Pons (tissue), 1 donor: ENCODE results near the gene USP19.

Experiments
- DNase-seq: peaks from one replicate; pipeline ENCODE4 v3.0.0-alpha.2; 2016; ENCODE audit warnings: low spot score

USP19 gene, protein sequence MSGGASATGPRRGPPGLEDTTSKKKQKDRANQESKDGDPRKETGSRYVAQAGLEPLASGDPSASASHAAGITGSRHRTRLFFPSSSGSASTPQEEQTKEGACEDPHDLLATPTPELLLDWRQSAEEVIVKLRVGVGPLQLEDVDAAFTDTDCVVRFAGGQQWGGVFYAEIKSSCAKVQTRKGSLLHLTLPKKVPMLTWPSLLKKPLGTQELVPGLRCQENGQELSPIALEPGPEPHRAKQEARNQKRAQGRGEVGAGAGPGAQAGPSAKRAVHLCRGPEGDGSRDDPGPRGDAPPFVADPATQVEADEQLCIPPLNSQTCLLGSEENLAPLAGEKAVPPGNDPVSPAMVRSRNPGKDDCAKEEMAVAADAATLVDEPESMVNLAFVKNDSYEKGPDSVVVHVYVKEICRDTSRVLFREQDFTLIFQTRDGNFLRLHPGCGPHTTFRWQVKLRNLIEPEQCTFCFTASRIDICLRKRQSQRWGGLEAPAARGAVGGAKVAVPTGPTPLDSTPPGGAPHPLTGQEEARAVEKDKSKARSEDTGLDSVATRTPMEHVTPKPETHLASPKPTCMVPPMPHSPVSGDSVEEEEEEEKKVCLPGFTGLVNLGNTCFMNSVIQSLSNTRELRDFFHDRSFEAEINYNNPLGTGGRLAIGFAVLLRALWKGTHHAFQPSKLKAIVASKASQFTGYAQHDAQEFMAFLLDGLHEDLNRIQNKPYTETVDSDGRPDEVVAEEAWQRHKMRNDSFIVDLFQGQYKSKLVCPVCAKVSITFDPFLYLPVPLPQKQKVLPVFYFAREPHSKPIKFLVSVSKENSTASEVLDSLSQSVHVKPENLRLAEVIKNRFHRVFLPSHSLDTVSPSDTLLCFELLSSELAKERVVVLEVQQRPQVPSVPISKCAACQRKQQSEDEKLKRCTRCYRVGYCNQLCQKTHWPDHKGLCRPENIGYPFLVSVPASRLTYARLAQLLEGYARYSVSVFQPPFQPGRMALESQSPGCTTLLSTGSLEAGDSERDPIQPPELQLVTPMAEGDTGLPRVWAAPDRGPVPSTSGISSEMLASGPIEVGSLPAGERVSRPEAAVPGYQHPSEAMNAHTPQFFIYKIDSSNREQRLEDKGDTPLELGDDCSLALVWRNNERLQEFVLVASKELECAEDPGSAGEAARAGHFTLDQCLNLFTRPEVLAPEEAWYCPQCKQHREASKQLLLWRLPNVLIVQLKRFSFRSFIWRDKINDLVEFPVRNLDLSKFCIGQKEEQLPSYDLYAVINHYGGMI (N-terminal part only)

DNA sequence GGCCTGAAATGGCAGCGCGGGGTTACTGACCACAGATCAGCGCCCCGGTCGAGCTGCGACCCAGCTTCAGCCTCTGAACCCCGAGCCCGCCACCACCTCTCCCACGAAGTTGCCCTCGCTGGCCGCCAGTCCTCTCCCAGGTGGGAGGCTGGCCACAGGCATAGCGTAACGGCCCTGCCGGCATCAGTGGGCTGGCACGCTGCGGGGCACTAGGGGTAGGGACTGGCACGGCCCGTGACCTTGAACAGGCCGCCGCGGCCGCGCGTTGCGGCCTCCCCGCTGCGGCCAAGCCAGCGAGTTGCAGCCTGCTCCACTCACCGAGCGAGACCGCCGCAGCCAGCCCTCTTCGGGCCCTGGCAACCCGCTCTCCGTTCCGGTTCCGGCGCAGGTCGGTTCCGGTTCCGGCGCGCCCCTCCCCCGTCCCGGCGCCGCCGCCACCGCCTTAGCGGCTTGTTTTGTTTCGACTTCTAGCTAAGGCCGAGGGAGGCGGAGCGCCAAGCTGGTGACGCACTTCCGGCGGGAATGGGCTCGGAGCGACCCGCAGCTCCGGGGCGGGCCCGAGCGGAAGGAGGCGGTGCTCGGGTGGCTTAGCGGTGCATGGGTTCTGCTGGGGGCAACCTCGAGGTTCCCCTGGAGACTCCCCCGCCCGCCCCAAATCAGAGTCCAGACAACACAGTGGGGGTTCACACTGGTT is at the start of gene USP19:
Gene USP19, minus strand, starts transcription at position 386 of the 694 bp plus-strand sequence. CDS start 1,678 bp downstream, outside the sequence.
- DNase-seq = peak; percentile 93

DNA sequence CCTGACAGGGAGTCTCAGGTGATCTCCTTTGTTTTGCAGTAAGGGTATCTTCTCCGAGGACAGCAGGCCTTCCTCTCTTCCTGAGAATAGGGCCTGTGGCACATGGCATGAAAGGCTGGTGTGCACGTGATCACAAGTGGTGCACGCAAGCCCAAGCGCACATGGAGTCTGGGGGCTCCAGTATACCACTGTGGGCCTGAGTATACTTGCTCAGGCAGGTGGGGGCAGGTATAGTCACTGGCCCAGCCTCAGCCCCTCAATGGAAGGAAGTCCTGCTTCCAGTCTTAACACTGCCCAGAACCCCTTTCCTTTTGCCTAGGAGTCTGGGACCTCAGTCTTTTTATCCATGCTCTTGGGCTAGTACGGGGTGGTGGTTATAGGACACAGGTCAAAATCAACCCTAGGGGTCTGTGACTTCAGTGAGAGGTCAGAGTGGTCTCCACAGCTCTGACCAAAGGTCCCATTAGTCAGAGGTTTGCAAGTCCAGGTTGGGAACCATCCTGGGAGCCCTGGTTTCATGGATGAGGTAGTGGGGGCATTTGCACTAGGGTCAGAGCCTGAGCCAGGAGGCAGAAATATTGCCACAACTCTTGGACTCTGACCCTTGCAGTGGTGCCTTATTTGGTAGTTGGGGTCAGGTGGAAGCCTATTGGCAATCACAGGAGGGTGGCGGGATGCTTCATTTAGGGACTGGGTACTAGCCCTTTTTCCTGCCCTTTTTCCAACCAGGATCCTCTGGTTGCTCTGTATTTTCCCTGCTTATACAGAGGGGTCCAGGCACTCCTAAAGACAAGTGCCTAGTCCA is 46.3 kb upstream of the USP19 start:
- no peak for DNase-seq

DNA sequence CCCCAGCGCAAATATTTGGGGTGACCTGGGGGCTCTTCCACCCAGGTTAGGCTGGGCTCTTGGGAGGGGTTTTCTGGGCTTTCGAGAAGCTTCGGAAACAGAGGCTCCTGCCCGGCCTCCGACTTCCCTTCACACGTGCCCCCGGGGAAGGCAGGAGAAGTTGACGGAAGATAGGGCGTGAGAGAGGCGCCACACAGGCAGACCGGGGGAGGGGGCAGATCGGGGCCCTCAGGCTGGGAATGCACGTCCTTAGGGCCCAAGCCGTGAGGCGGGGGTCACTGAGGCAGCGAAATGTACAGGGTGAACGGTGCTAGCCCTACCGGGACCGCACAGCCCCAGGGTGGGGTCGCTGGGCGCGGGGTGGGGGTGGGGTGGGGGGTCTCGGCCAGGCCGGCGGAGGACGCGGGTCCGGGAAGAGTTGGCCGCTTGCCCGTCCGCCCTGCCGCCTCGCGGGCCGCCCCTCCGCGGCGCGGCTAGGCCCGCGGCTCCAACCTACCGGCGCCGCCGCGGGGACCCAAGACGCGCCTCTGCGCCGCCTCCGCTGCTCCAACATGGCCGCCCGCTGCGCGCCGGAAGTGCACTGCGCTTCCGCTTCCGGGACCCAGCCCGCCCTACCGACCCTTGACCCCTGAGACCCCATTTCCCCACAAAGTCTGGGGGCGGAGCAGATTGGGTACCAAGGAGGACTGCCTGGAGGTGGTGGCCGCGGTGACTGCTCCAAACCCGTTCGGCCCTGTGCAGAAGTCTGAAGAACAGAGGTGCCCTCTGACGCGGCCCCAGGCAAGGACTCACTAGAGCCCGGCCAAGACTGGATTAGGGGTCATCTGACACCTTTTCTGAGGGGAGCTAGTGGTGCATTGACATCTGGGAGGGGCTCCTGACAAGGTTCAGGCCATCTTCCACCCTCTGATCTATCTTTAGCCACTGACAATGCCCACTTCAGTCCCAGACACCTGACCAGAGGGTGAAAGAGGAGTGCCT is 45.4 kb upstream of the USP19 start, which contains the start of gene CCDC71:
Gene CCDC71, minus strand, starts transcription at position 561 of the 981 bp plus-strand sequence. CDS start 2,123 bp downstream, outside the sequence.
- peak; percentile 28 for DNase-seq

DNA sequence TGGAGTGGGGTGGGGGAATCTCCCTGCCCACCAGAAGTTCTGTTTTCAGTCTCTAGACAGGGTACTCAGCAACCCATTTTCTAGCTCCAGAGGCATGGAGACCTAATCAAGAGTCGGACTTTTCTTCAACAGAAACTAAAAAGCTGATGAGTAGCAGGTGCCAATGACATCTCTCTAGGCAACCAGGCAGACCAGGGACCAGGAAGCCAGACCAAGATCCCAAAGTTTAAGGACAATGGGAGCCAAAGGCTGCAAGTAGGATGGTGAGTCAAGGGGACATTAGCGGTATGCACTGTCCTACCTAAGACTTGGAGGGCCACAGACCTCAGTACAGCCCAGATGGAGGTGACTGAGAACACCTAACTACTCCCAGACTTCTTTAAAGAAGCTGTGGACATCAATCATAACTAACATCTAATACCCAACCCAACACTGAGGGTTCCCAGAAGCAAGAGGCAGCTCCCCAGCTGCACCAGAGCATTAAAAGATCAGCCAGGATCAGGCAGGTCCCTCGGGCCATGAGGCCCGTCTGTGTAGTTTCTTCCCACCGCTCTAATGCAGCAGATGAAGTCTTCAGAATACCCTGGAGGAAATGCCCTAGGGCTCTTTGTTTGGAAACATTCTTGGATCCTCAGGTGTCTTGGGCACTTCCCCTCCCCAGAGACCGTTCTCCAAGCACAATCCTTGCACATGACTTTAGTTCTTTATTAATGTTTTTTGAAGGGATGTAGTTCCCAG is 44.5 kb upstream of the USP19 start:
- DNase-seq = no peak

DNA sequence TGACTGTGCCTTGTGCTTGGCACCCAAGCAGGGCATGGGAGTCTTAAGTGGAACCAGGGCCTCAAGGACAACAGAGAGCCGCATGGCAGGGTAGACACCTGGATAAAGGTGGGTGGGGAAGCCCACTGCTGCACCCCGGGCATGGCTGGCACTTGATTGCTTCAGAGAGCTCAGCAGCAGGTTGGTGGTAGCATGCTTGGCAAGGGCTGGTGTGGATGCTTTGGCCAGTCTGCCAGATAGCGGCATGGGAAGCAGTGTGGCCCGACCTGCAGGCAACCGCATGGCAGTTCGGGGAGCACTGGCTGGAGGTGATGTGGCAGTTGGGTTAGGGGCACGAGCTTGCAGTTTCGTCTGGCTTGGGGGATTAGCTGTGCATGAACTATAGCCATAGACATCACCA is 43.0 kb upstream of the USP19 start:
- DNase-seq = no peak

DNA sequence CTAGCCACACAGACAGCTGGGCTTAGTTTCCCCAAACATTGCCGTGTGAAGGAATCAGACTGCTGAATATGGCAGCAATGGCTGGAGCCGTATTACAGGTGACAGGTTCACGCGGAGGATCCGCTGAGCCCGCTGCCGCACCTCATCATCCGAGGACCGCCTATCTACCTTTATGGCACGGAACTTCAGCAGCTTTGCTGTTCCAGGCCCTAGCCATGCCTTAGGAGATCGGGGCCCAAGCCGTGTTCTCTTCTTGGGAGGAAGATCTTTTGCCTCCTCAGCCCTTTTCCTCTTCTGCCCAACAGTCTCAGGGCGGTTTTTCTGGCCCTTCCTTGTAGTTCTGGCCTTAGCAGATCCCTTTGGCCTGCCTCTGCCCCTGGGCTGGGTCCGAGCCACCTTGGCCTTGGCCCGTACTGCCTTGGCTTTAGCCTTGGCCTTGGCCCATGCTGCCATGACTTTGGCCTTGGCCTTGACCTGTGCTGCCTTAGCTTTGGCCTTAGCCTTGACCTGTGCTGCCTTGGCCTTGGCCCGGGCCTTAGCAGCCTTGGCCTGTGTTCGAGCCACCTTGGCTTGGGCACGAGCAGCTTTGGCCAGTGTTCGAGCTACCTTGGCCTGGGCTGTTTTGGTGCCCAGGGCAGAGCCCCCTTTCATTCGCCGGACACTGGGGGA is 42.3 kb upstream of the USP19 start:
- DNase-seq = no peak

DNA sequence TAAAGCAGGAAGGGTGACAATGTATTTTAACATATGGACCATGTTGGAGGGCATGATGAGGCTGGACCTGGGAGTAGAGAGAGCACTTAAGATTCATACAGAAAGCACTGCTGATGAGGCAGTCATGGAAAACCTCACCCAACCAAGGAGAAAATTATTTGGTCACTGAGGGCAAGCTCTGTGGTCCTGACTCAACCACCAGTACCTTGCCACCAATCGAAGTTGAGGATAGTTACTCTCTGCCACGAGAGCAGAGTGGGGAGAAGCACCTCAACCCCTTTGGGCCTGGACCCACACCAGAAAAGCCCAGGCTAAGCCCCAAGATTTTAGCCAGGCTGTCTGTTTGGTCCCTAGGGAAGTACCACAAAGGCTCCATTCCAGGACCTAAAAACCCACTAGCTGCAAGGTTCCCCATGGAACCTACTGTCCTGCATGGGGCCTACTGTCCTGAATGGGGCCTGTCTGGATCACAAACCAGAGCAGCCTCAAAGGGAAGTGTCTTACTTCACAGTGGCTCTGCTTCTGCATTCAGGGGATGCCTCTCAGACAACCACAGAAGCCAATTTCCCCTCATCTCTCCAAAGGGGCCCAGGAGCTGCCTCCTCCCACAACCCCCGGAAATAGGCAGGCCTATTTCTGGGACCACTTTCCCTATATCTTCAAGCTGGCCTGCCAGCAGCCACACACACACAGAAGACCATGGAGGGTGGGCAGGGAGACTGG is 41.3 kb upstream of the USP19 start:
- DNase-seq = peak; percentile 35

DNA sequence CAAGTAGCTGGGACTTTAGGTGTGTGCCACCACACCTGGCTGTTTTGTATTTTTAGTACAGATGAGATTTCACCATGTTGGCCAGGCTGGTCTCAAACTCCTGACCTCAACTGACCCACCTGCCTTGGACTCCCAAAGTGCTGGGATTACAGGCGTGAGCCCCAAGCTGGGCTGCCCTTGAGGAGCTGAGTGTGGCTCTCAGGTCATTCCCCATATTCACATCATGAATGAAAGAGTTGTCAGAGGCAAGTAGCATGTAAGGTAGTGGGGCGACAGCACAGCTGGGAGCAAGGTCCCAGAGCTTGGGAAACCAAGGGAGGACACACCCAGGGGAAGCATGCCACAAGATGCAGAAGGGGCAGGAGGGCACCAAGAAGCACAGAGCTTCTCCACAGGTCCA is 40.6 kb upstream of the USP19 start:
- DNase-seq = no peak

DNA sequence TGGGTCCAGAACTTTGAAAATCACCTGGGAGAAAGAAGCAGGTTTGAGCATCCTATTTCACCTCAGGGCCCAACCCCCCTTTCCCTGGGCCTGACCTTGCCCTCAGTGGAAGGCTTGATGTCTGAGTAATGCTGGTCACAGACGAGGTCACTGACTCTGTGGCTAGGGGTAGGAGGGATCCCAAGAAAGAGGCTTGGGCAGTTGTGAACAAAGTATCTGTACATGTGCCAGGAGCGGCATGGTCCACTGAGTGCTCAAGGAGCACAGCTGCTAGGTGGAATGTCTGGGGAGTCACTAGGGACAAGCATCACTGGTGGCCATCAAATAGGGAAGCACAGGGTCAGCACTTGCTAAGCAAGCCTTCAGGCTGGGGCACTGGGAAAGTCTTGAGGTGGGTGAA is 38.2 kb upstream of the USP19 start:
- DNase-seq = no peak

DNA sequence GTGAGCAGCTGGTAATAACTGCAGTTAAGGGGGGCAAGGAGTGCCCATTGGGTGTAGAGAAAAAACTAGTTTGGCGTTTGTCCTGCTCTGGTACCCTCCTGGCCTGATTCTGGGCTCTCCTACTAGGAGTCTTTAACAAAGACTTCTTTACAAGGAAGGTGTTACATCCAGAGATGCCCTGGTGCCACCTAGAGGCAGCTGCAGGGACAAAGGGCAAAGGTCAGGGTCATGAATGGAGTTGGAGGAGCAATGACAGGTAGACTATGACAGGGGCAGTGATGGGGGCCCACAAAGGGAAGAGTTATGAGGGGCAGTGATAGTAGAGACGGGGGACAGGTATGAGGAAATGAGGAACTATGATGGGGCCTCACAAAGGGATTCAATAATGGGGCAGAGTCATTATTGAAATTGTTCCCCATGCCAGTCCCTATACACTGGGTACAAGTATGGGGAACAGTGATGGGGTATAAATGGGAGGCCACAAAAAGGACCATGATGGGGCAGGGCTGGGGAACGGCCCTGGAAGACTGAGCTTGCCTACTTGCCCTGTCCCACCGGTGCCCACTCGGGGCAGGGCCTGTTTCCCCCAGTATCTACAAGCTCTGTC is 37.6 kb upstream of the USP19 start:
- peak; percentile 41 for DNase-seq

DNA sequence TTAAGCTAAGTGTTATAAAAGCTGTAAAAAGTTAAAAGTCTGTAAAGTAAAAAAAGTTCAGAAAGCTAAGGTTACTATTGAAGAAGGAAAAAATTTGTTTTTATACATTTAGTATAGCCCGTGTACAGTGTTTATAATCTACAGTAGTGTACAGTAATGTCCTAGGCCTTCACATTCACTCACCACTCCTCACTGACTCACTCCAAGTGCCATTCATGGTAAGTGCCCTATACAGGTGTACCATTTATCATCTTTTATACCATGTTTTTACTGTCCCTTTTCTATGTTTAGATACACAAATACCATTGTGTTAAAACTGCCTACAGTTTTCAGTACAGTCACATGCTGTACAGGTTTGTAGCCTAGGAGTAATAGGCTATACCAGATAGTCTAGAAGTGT is 36.7 kb upstream of the USP19 start:
- no peak for DNase-seq

DNA sequence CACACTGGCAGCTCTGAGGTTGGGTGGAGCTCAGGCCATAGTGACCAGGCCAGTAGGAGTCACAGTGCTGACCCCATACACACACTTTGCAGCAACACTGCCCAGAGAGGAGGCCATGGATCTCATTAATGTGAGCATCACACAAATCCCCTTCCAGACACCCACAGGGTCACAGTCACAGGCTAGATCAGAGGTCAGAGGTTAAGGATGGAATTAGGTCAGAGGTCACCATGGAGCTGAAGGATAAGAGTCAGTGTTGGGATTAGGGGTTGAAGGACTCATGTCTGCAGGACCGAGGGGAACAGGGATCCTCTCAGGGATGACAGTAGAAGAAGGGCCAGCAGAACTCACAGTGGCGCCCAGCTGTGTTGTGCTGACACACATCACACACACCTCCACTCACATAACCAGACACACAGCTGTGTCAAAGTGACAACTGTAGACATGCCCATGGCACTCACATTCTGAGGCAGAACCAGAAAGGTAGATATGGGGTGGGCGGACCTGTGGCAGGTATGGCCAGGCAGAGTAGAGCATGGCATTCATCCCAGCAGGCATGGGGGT is 32.8 kb upstream of the USP19 start:
- no peak for DNase-seq

DNA sequence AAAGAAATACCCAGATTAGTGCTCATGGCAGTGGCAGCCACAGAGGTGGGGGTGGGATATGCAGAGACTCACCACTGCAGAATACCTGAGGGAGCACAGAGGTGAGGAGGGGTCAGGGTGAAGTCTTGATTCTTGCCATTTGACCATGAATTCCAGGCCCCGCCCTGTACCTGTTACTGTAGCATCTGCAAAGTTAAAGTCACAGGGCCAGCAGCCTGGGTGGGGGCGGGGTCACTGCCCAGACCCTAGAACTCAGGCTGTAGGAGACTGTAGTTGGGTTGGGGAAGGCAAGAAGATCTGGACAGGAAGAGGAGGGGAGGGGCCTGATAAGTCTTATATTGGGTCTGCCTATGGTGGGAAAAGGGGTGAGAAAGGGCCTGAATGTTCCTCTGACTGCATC is 31.0 kb upstream of the USP19 start:
- DNase-seq = no peak

DNA sequence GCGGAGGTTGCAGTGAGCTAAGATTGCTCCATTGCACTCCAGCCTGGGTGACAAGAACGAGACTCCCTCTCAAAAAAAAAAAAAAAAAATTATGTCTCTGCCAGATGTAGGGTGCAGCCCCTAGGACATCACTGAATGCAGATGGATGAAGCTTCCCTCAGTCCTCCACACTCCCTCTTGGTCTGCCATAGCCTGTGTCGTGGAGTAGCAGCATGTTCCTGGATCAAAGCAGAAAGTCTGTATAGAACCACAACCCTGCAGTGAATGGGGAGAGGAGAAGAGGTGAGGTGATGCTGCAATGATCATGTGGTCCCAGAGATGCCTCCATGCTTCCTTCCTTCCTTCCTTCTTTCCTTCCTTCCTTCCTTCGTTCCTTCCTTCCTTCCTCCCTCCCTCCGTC is 27.5 kb upstream of the USP19 start:
- no peak for DNase-seq

DNA sequence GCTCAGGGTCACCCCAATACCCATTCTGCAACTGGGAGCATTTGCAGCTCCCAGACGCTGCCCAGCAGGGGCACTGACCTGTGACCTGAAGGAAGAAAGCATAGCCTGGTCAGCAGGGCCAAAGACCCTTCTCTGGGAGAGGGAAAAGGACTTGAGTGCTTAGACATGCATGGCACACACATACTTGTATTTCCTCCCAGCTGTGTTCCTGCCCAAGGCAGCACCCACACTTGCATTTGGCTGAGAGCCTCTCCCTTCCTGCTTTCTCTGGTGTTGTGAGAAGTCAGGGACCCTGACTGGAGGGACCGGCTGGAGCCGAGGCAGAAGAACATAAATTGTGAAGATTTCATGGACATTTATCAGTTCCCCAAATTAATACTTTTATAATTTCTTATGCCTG is 19.5 kb upstream of the USP19 start:
- DNase-seq = no peak

DNA sequence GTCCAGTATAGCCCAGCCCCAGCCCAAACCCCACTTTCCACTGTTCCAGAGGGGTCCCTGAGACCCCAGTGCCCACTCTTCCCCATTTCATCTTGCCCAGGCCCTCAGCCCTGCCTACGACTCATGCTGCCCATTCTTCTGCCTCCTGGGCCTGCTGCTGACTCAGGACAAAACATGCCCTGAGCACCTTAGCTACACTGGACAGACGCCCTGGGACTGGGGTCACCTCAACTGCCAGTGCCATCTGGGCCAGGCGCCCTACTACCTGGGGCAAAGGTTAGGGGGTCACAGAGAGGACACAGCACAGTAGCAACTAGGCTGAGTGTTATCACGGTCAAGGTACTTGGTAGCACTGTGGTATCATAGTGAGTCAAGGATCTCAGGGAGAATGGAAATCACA is 14.9 kb upstream of the USP19 start:
- DNase-seq = no peak
